ENCODE results near the gene ARHGEF4.

ARHGEF4 gene

DNA sequence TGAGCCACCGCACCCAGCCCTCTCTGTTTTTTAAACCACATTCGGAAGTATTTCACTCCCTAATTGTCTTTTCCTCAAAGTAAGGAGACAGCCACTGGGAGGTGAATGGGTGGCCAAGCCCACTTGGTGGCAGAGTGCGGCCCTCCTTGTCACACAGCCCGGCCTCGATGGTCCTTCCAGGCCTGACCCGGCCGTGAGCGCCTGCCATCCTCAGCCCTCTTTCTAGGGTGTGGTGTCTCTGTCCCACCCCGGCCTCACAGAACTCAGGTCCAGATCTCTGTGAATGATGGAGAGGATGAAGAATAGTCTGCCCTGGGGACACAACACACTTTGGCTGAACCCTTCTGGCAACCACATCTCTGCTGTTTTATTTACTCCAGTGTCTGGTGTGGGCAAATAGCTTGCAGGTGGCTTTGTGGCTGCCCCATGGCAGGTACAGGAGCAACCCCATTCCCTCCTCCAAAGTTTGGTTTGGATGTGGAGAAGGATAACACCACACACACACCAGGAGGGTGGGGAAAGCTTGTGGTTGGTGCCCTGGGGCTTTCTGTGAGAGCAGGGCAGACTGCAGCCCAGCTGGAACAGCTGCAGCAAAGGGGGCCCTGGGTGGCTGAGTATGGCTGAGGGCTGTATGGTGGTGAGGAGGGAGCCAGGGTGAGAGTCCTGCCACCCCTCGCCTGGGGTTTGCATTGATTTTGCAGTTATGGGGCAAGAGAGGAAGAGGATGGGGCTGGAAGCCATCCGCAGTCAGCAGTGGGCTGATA is 167.9 kb downstream of the ARHGEF4 start:
- H3K36me3 Mint-ChIP-seq (ENCODE audit: low read depth) = no peaks in the 10 kb centered on the region
- intact Hi-C loops (cut with micrococcal nuclease) = no loop called here
- H3K9me3 Mint-ChIP-seq = no peaks in the 10 kb centered on the region
- no peak overlapping the region for H3K4me3 Mint-ChIP-seq
- no peaks in the 10 kb centered on the region for H3K4me1 Mint-ChIP-seq (ENCODE audit: low read depth)
- no peak overlapping the region for H3K27ac Mint-ChIP-seq
- H3K27me3 Mint-ChIP-seq = peaks cover 14% of the 10 kb centered on the region

DNA sequence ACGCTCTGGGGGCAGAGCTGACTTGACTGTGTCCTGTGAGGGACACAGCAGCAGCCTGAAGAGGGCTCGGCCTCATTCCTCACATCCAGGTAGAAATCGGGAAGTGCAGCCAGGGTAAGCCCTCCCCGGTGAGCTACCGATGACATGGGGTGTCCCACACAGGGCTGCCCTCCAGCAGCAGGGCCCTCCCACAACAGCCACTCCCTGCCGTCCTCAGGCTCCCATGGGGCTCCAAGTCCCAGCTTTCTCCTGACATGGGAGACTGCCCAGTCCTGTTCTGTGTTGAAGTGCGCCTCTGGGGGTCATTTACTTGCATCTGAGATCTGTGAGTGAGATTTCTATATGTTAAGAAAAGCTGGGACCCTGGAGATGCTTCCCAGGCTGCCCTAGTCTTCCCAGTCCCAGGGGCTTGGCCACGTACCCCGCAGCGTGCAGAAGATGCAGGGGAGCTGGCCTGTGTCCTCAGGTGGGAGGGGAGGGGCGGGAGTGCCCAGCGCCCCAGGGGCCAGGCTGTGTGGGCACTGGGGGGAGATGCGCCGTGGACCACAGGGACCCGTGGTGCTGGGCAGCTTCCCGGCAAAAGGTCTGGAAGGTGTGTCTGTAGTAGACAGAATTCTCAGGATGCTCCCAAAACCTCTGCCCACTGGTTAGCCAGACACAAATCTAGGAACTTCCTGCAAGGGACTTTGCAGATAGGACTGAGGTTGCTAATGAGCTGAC is 168.7 kb downstream of the ARHGEF4 start:
- Mint-ChIP-seq H3K27ac (no peak overlapping the region), H3K4me3 (no peak overlapping the region), H3K36me3 (ENCODE audit: low read depth) (no peaks in the 10 kb centered on the region), H3K27me3 (peaks cover 16% of the 10 kb centered on the region), H3K4me1 (ENCODE audit: low read depth) (no peaks in the 10 kb centered on the region), H3K9me3 (no peaks in the 10 kb centered on the region)
- intact Hi-C loops (cut with micrococcal nuclease) = no loop called here

DNA sequence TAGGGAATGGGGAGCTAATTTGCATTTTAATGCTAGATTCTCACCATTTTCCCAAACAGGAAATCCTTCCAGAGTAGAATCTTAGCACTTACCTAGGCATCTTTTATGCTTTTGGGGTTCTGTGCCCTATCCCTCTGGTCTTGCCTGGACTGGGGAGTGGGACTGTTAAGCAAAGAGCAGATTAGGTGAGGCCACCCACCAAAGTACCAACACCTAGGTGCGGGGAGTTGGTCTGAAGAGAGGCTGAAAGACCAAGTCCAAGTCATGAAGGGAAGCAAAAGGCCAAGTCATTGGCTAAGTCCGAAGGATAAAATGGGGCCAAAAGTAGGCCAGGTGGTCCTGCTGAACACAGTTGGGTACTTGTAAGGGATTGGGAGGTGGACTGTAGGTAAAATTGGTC is 169.8 kb downstream of the ARHGEF4 start:
- H3K4me1 Mint-ChIP-seq (ENCODE audit: low read depth) = no peaks in the 10 kb centered on the region
- H3K9me3 Mint-ChIP-seq = no peaks in the 10 kb centered on the region
- H3K4me3 Mint-ChIP-seq = no peak overlapping the region
- intact Hi-C loops (cut with micrococcal nuclease) = no loop called here
- H3K27me3 Mint-ChIP-seq = peaks cover 15% of the 10 kb centered on the region
- no peaks in the 10 kb centered on the region for H3K36me3 Mint-ChIP-seq (ENCODE audit: low read depth)
- no peak overlapping the region for H3K27ac Mint-ChIP-seq

DNA sequence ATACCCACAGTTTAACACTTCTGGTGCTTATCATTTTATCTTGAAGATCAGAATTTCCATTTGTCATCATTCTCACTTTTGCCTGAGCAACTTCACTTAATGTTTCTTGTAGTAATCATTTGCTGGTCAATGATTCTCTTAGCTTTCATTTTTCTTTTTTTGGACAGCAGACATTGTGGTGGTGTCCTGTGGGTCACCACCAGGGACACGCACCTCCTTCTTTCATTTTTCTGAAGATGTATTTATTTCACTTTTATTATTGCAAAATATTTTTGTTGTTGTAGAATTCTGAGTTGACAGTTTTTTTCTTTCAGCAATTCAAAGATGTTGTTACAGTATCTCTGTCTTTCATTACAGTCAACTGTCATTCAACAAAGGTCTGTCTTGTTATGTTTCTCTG is 172.3 kb downstream of the ARHGEF4 start:
- intact Hi-C loops (cut with micrococcal nuclease) = no loop called here
- no peaks in the 10 kb centered on the region for H3K9me3 Mint-ChIP-seq
- H3K4me1 Mint-ChIP-seq (ENCODE audit: low read depth) = no peaks in the 10 kb centered on the region
- H3K27ac Mint-ChIP-seq = no peak overlapping the region
- no peaks in the 10 kb centered on the region for H3K36me3 Mint-ChIP-seq (ENCODE audit: low read depth)
- H3K4me3 Mint-ChIP-seq = no peak overlapping the region
- peaks cover 17% of the 10 kb centered on the region for H3K27me3 Mint-ChIP-seq

DNA sequence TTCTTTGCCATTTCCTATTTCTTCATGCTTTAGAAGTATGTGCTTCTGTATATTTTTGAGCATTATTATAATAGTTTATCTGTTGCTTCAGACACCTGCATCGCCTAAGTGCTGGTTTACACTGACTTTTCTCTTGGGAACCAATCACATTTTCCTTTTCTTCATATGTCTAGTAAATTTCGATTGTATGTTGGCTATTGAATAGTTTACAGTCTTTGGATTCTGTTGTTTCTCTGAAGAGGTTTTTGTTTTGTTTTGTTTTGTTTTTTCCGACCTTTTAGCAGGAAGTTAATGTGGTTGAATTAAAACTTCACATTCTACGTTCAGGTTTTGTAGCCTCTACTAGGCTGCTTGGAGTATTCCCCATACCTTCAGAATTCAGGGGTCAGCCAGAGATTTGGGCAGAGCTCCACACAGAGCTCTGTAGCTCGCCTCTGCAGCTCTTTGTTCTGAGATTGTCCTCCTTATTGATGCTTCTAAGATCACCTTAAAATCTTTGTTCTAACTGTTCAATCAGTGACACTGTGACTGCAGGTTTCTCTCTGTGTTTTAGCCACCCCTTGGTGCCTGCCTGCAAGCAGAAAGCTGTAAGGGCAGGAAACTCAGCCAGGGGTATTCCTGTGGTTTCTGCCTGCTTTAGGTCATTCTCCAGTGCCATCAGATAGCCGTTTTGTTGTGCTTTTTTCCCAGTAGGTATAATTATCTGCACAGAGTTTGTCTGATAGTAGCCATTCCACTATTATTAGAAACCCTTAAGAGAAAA is 173.2 kb downstream of the ARHGEF4 start:
- no peaks in the 10 kb centered on the region for H3K9me3 Mint-ChIP-seq
- H3K4me3 Mint-ChIP-seq = no peak overlapping the region

DNA sequence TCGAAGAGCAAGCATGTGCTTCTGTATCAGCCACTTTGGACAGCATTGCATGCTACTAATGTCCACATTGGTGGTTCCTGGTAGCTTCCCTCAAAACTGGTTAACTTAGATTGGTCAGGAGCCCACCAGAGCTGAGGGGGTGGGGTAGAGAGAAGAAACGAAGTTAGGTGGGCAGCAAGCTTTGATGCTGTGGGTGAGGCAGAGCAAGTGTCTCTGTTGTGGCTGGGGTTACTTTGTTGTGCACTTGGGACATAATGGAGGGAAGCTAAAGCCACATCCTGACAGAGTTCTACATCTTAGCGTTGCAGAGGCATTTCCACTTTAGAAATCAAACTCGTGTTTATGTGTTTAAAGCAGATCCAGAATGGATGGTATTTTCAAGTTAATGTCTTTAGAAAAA is 173.9 kb downstream of the ARHGEF4 start:
- Mint-ChIP-seq H3K27me3 (peaks cover 17% of the 10 kb centered on the region), H3K9me3 (no peaks in the 10 kb centered on the region), H3K36me3 (ENCODE audit: low read depth) (no peaks in the 10 kb centered on the region), H3K4me3 (no peak overlapping the region), H3K4me1 (ENCODE audit: low read depth) (no peaks in the 10 kb centered on the region), H3K27ac (no peak overlapping the region)
- intact Hi-C loops (cut with micrococcal nuclease) = no loop called here

More for the DNA sequence above, 173.2 kb downstream of the ARHGEF4 start:
- Mint-ChIP-seq H3K36me3 (ENCODE audit: low read depth) (no peaks in the 10 kb centered on the region), H3K4me1 (ENCODE audit: low read depth) (no peaks in the 10 kb centered on the region), H3K27me3 (peaks cover 17% of the 10 kb centered on the region), H3K27ac (no peak overlapping the region)
- intact Hi-C loops (cut with micrococcal nuclease) = no loop called here

DNA sequence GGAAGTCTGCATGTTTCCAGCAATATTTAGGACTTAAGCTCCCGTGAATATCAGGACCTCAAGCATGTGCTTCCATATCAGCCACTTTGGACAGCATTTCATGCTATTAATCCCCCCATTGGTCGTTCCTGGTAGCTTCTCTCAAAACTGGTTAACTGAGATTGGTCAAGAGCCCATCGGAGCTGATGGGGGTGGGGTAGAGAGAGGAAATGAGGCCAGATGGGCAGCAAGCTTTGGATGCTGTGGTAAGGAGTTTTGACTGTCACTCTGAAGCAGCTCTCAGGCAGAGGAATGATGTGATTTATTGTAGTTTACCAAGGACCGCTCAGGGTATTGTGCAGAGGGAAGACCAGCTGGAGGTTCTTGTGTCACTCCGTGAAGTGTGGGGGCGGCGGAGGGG is 174.8 kb downstream of the ARHGEF4 start:
- peaks cover 19% of the 10 kb centered on the region for H3K27me3 Mint-ChIP-seq
- H3K36me3 Mint-ChIP-seq (ENCODE audit: low read depth) = no peaks in the 10 kb centered on the region
- intact Hi-C loops (cut with micrococcal nuclease) = no loop called here
- H3K4me1 Mint-ChIP-seq (ENCODE audit: low read depth) = no peaks in the 10 kb centered on the region
- no peak overlapping the region for H3K4me3 Mint-ChIP-seq
- no peaks in the 10 kb centered on the region for H3K9me3 Mint-ChIP-seq
- no peak overlapping the region for H3K27ac Mint-ChIP-seq

DNA sequence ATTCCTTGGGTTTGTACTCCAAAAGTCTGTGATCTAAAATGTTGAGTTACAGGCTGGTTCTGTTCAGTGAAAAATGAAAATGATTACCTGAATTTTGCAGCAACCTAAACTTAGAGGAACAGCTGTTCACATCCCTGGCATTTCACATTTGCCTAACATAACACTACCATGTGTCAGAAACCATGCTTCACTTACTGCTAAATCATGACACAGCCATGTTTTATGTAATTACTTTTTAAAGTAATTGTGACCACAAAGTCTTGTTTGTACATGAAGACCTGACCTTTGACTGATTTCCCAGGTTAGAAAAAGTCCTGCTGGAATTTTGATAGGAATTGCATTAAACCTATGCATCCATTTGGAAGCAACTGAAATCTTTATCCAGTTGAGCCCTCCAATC is 177.4 kb downstream of the ARHGEF4 start:
- H3K4me3 Mint-ChIP-seq = no peak overlapping the region
- no peaks in the 10 kb centered on the region for H3K4me1 Mint-ChIP-seq (ENCODE audit: low read depth)
- intact Hi-C loops (cut with micrococcal nuclease) = no loop called here
- no peaks in the 10 kb centered on the region for H3K36me3 Mint-ChIP-seq (ENCODE audit: low read depth)
- peaks cover 18% of the 10 kb centered on the region for H3K27me3 Mint-ChIP-seq
- H3K9me3 Mint-ChIP-seq = no peaks in the 10 kb centered on the region
- H3K27ac Mint-ChIP-seq = no peak overlapping the region

DNA sequence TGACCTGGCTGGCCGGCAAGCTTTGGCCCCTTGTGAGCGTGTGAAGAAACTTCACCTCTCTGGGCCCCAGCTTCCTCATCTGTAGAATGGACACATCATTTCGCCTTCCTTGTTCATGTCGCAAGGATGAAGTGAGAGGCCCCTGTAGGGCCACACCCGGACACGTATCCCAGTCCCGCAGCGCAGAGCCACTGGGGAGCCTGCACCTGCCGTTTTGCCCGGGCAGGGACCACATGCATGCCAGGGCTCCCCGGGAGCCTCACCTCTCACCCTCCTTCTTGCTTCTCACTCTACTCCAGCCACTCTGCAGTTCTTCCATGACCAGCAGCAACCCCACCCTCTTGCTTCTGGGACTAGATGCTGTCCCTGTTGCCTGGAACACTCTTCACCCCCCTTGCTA is 179.1 kb downstream of the ARHGEF4 start:
- intact Hi-C loops (cut with micrococcal nuclease) = no loop called here
- H3K36me3 Mint-ChIP-seq (ENCODE audit: low read depth) = no peaks in the 10 kb centered on the region
- H3K27ac Mint-ChIP-seq = no peak overlapping the region

DNA sequence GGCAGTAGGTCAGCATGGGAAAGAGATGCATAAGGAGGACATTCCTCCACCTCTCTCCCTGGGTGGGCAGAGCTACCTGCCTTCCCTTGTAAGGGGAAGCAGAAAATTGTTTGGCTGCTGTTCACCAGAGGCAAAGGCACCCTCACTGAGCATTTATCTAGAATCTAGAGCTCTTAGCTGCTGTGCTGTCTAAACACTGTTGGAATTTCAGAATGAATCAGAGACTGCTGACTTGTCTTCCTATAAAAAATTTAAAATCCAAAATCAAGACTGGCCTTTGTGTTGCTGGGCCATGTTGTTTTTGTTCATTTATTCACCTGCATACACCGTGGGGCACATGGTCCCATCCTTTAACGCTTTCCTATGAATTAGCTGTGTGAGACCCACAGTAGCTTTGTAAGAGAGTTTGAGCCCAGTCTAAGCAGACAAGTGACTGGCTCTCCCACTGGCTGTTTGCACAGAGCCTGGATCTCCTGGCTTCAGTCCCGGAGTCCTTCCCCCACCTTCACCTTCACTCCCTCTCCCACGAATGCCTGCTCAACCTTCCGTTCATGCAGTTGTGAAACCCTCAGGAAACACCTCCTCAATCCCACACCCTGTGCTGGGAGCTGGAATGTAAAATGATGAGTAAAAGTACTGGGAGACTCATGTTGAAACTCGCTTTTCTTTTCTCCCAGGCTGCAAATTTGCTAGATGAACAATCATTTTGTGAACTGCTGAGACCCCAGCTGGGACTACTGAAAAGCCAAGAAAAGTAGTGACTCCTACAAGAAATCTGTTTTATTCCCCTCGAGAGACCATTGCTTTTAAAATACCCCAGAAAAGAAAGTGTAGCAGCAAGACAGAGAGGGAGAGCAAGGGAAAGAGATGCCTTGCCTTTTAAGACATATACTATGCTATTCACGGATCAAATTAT is 180.4 kb downstream of the ARHGEF4 start:
- Mint-ChIP-seq H3K27ac (no peak overlapping the region), H3K9me3 (no peaks in the 10 kb centered on the region), H3K27me3 (peaks cover 7% of the 10 kb centered on the region), H3K4me3 (no peak overlapping the region), H3K36me3 (ENCODE audit: low read depth) (no peaks in the 10 kb centered on the region), H3K4me1 (ENCODE audit: low read depth) (no peaks in the 10 kb centered on the region)
- intact Hi-C loops (cut with micrococcal nuclease) = no loop called here

More for the DNA sequence above, 179.1 kb downstream of the ARHGEF4 start:
- Mint-ChIP-seq H3K4me1 (ENCODE audit: low read depth) (no peaks in the 10 kb centered on the region), H3K9me3 (no peaks in the 10 kb centered on the region), H3K27me3 (peaks cover 10% of the 10 kb centered on the region), H3K4me3 (no peak overlapping the region)

DNA sequence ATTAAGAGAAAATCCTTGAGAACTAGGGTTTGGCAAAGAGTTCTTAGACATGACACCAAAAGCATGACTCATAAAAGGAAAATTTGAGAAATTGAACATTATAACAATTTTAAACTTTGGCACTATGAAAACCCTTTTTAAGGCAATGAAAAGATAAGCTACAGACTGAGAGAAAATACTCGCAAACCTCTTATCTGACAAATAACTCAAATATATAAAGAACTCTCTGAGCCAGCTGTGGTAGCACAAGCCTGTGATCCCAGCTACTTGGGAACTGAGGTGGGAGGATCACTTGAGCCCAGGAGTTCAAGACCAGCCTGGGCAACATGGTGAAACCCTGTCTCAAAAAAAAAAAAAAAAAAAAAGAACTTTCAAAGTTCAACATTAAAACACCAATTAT is 186.0 kb downstream of the ARHGEF4 start:
- Mint-ChIP-seq H3K9me3 (peaks cover 3% of the 10 kb centered on the region), H3K36me3 (ENCODE audit: low read depth) (no peaks in the 10 kb centered on the region), H3K4me3 (no peak overlapping the region), H3K27ac (no peak overlapping the region), H3K4me1 (ENCODE audit: low read depth) (no peaks in the 10 kb centered on the region), H3K27me3 (peaks cover 15% of the 10 kb centered on the region)
- intact Hi-C loops (cut with micrococcal nuclease) = no loop called here

DNA sequence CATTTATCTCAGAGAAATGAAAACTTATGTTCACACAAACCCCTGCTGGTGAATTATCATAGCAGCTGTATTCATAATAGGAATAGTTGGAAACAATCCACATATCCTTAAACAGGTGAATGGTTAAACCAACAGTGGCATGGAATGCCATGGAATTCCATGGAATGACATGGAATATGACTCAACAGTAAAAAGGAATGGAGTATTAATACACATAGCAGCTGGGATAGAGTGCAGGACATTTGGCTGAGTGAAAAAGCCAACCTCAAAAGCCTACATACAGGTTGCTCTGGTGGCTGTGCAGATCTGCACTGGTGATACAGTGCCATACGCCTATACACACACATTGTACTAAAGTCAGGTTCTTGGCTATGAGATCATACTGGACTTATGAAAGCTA is 187.0 kb downstream of the ARHGEF4 start:
- H3K36me3 Mint-ChIP-seq (ENCODE audit: low read depth) = no peaks in the 10 kb centered on the region
- no peaks in the 10 kb centered on the region for H3K4me1 Mint-ChIP-seq (ENCODE audit: low read depth)
- peaks cover 14% of the 10 kb centered on the region for H3K27me3 Mint-ChIP-seq
- H3K9me3 Mint-ChIP-seq = peaks cover 7% of the 10 kb centered on the region
- H3K27ac Mint-ChIP-seq = no peak overlapping the region
- H3K4me3 Mint-ChIP-seq = no peak overlapping the region
- intact Hi-C loops (cut with micrococcal nuclease) = no loop called here

DNA sequence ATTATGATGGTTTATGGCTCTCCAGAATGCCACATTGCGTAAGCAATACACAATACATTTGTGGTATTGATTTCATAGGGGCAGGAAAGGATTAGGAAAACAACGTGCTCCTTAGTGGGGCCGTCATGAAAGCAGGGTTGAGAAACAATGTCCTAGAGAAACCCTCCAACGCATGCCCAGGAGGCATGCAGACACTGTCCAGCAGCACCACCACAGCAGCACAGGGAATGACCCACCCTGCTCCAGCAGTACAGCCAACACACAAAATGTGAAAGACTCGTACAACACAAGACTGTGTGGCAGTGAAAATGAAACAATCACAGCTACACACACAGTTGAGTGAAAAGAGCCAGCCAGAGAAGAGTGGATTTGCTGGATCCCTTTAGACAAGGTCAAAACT is 190.2 kb downstream of the ARHGEF4 start:
- peaks cover 10% of the 10 kb centered on the region for H3K27me3 Mint-ChIP-seq
- intact Hi-C loops (cut with micrococcal nuclease) = no loop called here
- H3K4me3 Mint-ChIP-seq = no peak overlapping the region
- no peaks in the 10 kb centered on the region for H3K36me3 Mint-ChIP-seq (ENCODE audit: low read depth)
- no peak overlapping the region for H3K27ac Mint-ChIP-seq
- no peaks in the 10 kb centered on the region for H3K4me1 Mint-ChIP-seq (ENCODE audit: low read depth)
- peaks cover 7% of the 10 kb centered on the region for H3K9me3 Mint-ChIP-seq

Data from dendritic cell treated with granulocyte-macrophage colony-stimulating factor and Interleukin-4, amounts not matched to agents 40 ng/mL and 50 ng/mL, for 4 days (primary cell).